IMR-90 (cell line): ENCODE data around the gene COL4A2.

Source experiments
- MAZ ChIP-seq: IDR thresholded peaks from 2 replicates; pipeline ENCODE4 v1.6.1; 2012; ENCODE audit warnings: low read depth, mild to moderate bottlenecking, low read length, improper control_type of control experiment, moderate library complexity, borderline replicate concordance
- NFE2L2 ChIP-seq: fragments of 150-350 bp; IDR thresholded peaks from 2 replicates; pipeline ENCODE4 v1.6.1; 2016; ENCODE audit warnings: low read depth, mild to moderate bottlenecking, low read length
- POLR2A ChIP-seq: IDR thresholded peaks from 2 replicates; pipeline ENCODE4 v1.6.1; 2012; ENCODE audit warnings: mild to moderate bottlenecking, low read depth, low read length
- RAD21 ChIP-seq: IDR thresholded peaks from 2 replicates; pipeline ENCODE4 v1.6.1; 2012; ENCODE audit warnings: low read length, improper control_type of control experiment
- RFX5 ChIP-seq: IDR thresholded peaks from 2 replicates; pipeline ENCODE4 v1.8.0; 2012; ENCODE audit warnings: low read depth, mild to moderate bottlenecking, low read length, moderate library complexity
- TF ChIP-seq, protein P1 (sequence below): conservative IDR thresholded peaks from 2 replicates; pipeline ENCODE4 v1.5.1; 2012; ENCODE audit warnings: mild to moderate bottlenecking, low read depth, low read length, improper control_type of control experiment

DNA sequence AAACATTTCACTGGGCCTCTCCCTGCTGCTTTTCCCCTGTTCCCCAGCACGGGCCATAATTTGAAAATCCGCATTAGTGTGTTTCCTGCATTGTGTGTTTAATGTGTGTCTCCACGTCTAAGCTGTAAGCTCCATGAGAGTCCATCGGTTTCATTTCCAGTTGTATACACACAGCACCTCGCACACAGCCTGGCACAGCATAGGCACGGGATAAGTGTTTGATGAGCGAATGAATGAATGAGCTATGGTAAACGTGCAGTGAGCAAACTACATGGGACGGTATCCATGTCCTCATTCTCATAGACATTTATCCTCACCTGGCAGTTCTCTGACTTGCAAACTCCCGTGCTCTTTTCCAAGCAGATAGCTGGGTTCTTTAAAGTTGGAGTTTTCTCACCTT is 148.4 kb downstream of the COL4A2 start:
- no peak for TF ChIP-seq MAZ
- TF ChIP-seq, protein P1, sequence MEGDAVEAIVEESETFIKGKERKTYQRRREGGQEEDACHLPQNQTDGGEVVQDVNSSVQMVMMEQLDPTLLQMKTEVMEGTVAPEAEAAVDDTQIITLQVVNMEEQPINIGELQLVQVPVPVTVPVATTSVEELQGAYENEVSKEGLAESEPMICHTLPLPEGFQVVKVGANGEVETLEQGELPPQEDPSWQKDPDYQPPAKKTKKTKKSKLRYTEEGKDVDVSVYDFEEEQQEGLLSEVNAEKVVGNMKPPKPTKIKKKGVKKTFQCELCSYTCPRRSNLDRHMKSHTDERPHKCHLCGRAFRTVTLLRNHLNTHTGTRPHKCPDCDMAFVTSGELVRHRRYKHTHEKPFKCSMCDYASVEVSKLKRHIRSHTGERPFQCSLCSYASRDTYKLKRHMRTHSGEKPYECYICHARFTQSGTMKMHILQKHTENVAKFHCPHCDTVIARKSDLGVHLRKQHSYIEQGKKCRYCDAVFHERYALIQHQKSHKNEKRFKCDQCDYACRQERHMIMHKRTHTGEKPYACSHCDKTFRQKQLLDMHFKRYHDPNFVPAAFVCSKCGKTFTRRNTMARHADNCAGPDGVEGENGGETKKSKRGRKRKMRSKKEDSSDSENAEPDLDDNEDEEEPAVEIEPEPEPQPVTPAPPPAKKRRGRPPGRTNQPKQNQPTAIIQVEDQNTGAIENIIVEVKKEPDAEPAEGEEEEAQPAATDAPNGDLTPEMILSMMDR, result no peak
- TF ChIP-seq RAD21, result no peak
- TF ChIP-seq RFX5, result no peak
- no peak for TF ChIP-seq NFE2L2
- TF ChIP-seq POLR2A, result no peak
